ENCODE results near the gene ZNF496. TPM values are rescaled to one million over a fixed set of nuclear protein-coding genes. Genes with fewer than 3 reads are reported as not detected.

The ZNF496 gene
- total RNA-seq (2021; ENCODE audit: unreplicated experiment), result 21.4 TPM
- polyA plus RNA-seq (2012; ENCODE audit: insufficient read length), result 22.3 TPM
- percentile 72 among the genes with signal in this experiment for Bru-seq, nascent RNA
- BruChase-seq, experiment 1, labeled RNA remaining after a 2-hour chase, result percentile 71 among the genes with signal in this experiment
- percentile 72 among the genes with signal in this experiment for BruChase-seq, experiment 2, labeled RNA remaining after a 6-hour chase
- long read RNA-seq, full-length matches to known transcripts, result 1 of 32 reads
- long read RNA-seq, partial matches to known transcripts, result 2 of 32 reads
- long read RNA-seq, other reads (novel, unspliced or antisense), result 29 of 32 reads

GRCh38 chr1:247331525-247332214, at the start of gene ZNF496:
ZNF496 (minus strand) TSS chr1:247331867; CDS start chr1:247329578, 2,289 bp downstream.
- peaks cover 6% of the 10 kb centered on the region for H3K36me3 ChIP-seq (ENCODE audit: control insufficient read depth, insufficient read depth, low read length)

More at GRCh38 chr1:247331525-247332214, at the start of gene ZNF496:
- peak within 1 kb of the TSS; percentile 65 to 91 for H3K4me3 ChIP-seq (ENCODE audit: low read depth in 2 of 2, low read length in 2 of 2)
- POLR2A ChIA-PET, result interaction anchor here (0.7 kb wide), 1 partner anchor 150 kb away, joined by 3 read pairs; no protein-coding TSS in a partner anchor
- DNase-seq (ENCODE audit: low read depth, low spot score) (no peak), ATAC-seq (peak; percentile 87)
- TF ChIP-seq REST (IDR thresholded peaks at IDR 0.05; ENCODE audit: insufficient read depth in 1 of 2, low read depth in 2 of 2, low read length in 1 of 2) (no peak), CTCF (IDR thresholded peaks at IDR 0.05) (no peak; the same call in 1 of the 2 replicates), TCF7L2 (IDR thresholded peaks at IDR 0.05; ENCODE audit: low read depth, low read length) (no peak), SIN3A (IDR thresholded peaks at IDR 0.05; ENCODE audit: borderline replicate concordance, insufficient read depth, low read depth, low read length) (0 out of 2 replicates have a peak, but pooled peaks have one; percentile 8)
- CTCF ChIA-PET, result interaction anchor here (0.7 kb wide), 1 partner anchor 1228 kb away, joined by 3 read pairs; no protein-coding TSS in a partner anchor
- peak within 1 kb of the TSS; percentile 81 for H3K27ac ChIP-seq (ENCODE audit: low read length)
- in situ Hi-C loops (cut with HindIII; ENCODE audit: low pct_unique_long_range_greater_than_20kb, low sequenced_read_pairs), result no loop called here
- H3K27me3 ChIP-seq (ENCODE audit: control insufficient read depth, insufficient read depth, low read length), result no peaks in the 10 kb centered on the region
- H3K4me1 ChIP-seq (ENCODE audit: control insufficient read depth, insufficient read depth, low read length), result peaks cover 12% of the 10 kb centered on the region
- intact Hi-C loops (cut with micrococcal nuclease; ENCODE audit: unreplicated experiment), result loop anchor here (10.0 kb wide), 1 partner anchor 117 kb away; no protein-coding TSS in a partner anchor
- no TSS peak for BruUV-seq (replicated peaks)
- no peaks in the 10 kb centered on the region for H3K9me3 ChIP-seq (ENCODE audit: control insufficient read depth, insufficient read depth, low read depth, low read length)
